A549 treated with CORT108297 at 1 μM for 4 hours (cell line): Measurements from ENCODE around the gene LRP3. TPM values are rescaled to one million over a fixed set of nuclear protein-coding genes. Genes with fewer than 3 reads are reported as not detected.

Source experiments
- total RNA-seq: library from RNA; stranded (reverse); fragments of 200-300 nt; extraction: Qiagen RNA extraction; gene quantifications from 5 replicates; pipeline ENCODE4 v1.2.3, GENCODE V29; 2022

Gene LRP3
- 31.2 to 61.7 TPM (median 59.4 TPM) in 5 replicates for total RNA-seq

GRCh38 chr19:33193865-33194362, at the start of gene LRP3:
Gene LRP3, plus strand, starts transcription at chr19:33194330. Its CDS starts 456 bp downstream, at chr19:33194786.

GRCh38 chr19:33225458-33225926, 31.4 kb downstream of the LRP3 start, which contains the start of gene SLC7A10:
Gene SLC7A10, minus strand, starts transcription at chr19:33225850. Its CDS starts 147 bp downstream, at chr19:33225703.

Other genes with a start within 250 kb of the LRP3 start
- gene CEP89, start 222.4 kb upstream of the LRP3 start, total RNA-seq = 39.9 to 53.0 TPM (median 50.2 TPM) in 5 replicates
- 15.0 to 17.0 TPM (median 15.8 TPM) in 5 replicates for gene FAAP24, start 222.1 kb upstream of the LRP3 start, total RNA-seq
- gene RHPN2, start 129.4 kb upstream of the LRP3 start, total RNA-seq = 44.7 to 59.8 TPM (median 55.8 TPM) in 5 replicates
- gene GPATCH1, start 113.1 kb upstream of the LRP3 start, total RNA-seq = 12.4 to 15.4 TPM (median 13.6 TPM) in 5 replicates
- gene WDR88, start 62.2 kb upstream of the LRP3 start, total RNA-seq = 0.09 to 0.52 TPM (median 0.15 TPM) in 3 of 5 replicates, not detected in the others
- 0.15 to 0.29 TPM (median 0.16 TPM) in 3 of 5 replicates, not detected in the others for gene SLC7A10, start 31.5 kb downstream of the LRP3 start, total RNA-seq
- 4.9 to 10.5 TPM (median 8.4 TPM) in 5 replicates for gene CEBPA, start 108.2 kb downstream of the LRP3 start, total RNA-seq
- gene CEBPG, start 179.4 kb downstream of the LRP3 start, total RNA-seq = 35.5 to 40.6 TPM (median 39.4 TPM) in 5 replicates